ENCODE measurements around the gene CTAGE9.
"Not testable (repeated sequence)": the region's sequence is repeated elsewhere in the genome, so short reads cannot be mapped to it uniquely, and the experiment has no call there.

DNA sequence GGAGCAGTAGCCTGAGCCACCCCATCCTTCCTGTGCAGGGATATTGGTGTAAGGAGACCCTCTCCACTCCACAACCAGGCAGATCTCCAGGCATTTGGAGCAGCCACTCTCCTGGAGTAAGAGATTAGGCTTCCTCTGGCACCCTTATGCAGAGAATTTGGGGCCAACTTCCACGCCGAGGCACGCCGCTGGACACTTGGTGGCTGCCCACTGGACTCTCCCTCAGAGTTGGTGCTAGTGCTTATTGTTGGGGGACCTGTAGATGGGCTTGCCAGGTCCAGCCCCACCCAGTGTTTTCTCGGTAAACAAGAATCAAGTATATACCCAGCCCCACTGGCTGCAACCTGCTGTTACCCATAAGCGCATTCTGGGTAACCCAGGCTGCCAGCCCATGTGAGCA, 4.8 kb upstream of the CTAGE9 start:
- TF ChIP-seq, protein P1, sequence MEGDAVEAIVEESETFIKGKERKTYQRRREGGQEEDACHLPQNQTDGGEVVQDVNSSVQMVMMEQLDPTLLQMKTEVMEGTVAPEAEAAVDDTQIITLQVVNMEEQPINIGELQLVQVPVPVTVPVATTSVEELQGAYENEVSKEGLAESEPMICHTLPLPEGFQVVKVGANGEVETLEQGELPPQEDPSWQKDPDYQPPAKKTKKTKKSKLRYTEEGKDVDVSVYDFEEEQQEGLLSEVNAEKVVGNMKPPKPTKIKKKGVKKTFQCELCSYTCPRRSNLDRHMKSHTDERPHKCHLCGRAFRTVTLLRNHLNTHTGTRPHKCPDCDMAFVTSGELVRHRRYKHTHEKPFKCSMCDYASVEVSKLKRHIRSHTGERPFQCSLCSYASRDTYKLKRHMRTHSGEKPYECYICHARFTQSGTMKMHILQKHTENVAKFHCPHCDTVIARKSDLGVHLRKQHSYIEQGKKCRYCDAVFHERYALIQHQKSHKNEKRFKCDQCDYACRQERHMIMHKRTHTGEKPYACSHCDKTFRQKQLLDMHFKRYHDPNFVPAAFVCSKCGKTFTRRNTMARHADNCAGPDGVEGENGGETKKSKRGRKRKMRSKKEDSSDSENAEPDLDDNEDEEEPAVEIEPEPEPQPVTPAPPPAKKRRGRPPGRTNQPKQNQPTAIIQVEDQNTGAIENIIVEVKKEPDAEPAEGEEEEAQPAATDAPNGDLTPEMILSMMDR (conservative IDR thresholded peaks at IDR 0.05), result not testable (repeated sequence)
- TF ChIP-seq ZFX (IDR thresholded peaks at IDR 0.05), result not testable (repeated sequence)

All from C4-2B (cell line).